ENCODE measurements around the gene GABRP.

Gene GABRP

GRCh38 chr5:170769246-170769645, 14.3 kb upstream of the GABRP start:
- TF ChIP-seq ZNF274 (IDR thresholded peaks at IDR 0.05; ENCODE audit: low read depth, low read length) (no peak), SUZ12 (IDR thresholded peaks at IDR 0.05; ENCODE audit: extremely low read depth, insufficient read depth, insufficient read length) (no peak), YY1 (IDR thresholded peaks at IDR 0.05; ENCODE audit: insufficient read depth, insufficient read length) (no peak)
- H3K9me3 ChIP-seq (ENCODE audit: insufficient read depth, low read length) = no peaks in the 10 kb centered on the region
- no peaks in the 10 kb centered on the region for H3K27me3 ChIP-seq (ENCODE audit: insufficient read depth, insufficient read length)
- no peak for DNase-seq (ENCODE audit: low read depth, low spot score)
- peaks cover 8% of the 10 kb centered on the region for H3K4me1 ChIP-seq (ENCODE audit: insufficient read depth, insufficient read length)
- H3K4me3 ChIP-seq (ENCODE audit: insufficient read length, low read depth) = no peak overlapping the region
- no peak overlapping the region for H3K9ac ChIP-seq (ENCODE audit: insufficient read length, low read depth)
- H3K36me3 ChIP-seq (ENCODE audit: insufficient read depth, insufficient read length, low read length) = no peaks in the 10 kb centered on the region

DNA sequence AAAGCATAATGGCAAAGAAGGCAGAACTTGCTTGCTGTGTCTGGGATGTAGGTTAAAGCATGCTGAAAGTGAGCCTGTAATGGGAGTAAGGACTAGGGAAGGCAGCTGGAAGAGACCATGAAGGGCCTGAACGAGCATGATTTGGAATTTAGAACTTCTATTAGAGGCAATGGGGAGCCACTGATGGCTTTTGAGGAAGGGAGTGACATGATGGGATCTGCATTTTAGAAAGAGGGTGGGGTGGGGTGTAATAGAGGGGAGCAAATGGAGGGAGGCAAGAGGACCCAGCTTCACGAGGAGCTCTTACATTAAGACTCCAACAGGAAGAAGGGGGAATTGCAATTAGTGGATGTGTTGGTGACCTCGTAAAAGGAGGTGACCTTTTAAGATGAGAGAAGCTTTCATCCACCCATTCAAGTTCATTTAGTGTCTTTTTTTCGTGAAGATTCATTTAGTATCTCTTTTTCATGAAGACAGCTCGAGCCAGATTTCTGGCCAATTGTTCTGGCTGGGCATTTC, 13.6 kb upstream of the GABRP start:
- Histone ChIP-seq H3K9me3 (ENCODE audit: insufficient read depth, low read length) (no peaks in the 10 kb centered on the region), H3K4me1 (ENCODE audit: insufficient read depth, insufficient read length) (peaks cover 8% of the 10 kb centered on the region), H3K27me3 (ENCODE audit: insufficient read depth, insufficient read length) (no peaks in the 10 kb centered on the region), H3K9ac (ENCODE audit: insufficient read length, low read depth) (no peak overlapping the region), H3K4me3 (ENCODE audit: insufficient read length, low read depth) (no peak overlapping the region), H3K36me3 (ENCODE audit: insufficient read depth, insufficient read length, low read length) (no peaks in the 10 kb centered on the region)
- TF ChIP-seq ZNF274 (IDR thresholded peaks at IDR 0.05; ENCODE audit: low read depth, low read length) (no peak), SUZ12 (IDR thresholded peaks at IDR 0.05; ENCODE audit: extremely low read depth, insufficient read depth, insufficient read length) (no peak), YY1 (IDR thresholded peaks at IDR 0.05; ENCODE audit: insufficient read depth, insufficient read length) (no peak)
- DNase-seq (ENCODE audit: low read depth, low spot score) = no peak

- DNase-seq (ENCODE audit: low read depth, low spot score) = no peak
- H3K9me3 ChIP-seq (ENCODE audit: insufficient read depth, low read length) = no peaks in the 10 kb centered on the region
- no peak overlapping the region for H3K9ac ChIP-seq (ENCODE audit: insufficient read length, low read depth)
- peaks cover 8% of the 10 kb centered on the region for H3K4me1 ChIP-seq (ENCODE audit: insufficient read depth, insufficient read length)
- H3K27me3 ChIP-seq (ENCODE audit: insufficient read depth, insufficient read length) = no peaks in the 10 kb centered on the region
- H3K4me3 ChIP-seq (ENCODE audit: insufficient read length, low read depth) = no peak overlapping the region
- TF ChIP-seq ZNF274 (IDR thresholded peaks at IDR 0.05; ENCODE audit: low read depth, low read length) (no peak), SUZ12 (IDR thresholded peaks at IDR 0.05; ENCODE audit: extremely low read depth, insufficient read depth, insufficient read length) (no peak), YY1 (IDR thresholded peaks at IDR 0.05; ENCODE audit: insufficient read depth, insufficient read length) (no peak)
- no peaks in the 10 kb centered on the region for H3K36me3 ChIP-seq (ENCODE audit: insufficient read depth, insufficient read length, low read length)
These were observed 12.0 kb upstream of the GABRP start for GRCh38 chr5:170771496-170771895.

DNA sequence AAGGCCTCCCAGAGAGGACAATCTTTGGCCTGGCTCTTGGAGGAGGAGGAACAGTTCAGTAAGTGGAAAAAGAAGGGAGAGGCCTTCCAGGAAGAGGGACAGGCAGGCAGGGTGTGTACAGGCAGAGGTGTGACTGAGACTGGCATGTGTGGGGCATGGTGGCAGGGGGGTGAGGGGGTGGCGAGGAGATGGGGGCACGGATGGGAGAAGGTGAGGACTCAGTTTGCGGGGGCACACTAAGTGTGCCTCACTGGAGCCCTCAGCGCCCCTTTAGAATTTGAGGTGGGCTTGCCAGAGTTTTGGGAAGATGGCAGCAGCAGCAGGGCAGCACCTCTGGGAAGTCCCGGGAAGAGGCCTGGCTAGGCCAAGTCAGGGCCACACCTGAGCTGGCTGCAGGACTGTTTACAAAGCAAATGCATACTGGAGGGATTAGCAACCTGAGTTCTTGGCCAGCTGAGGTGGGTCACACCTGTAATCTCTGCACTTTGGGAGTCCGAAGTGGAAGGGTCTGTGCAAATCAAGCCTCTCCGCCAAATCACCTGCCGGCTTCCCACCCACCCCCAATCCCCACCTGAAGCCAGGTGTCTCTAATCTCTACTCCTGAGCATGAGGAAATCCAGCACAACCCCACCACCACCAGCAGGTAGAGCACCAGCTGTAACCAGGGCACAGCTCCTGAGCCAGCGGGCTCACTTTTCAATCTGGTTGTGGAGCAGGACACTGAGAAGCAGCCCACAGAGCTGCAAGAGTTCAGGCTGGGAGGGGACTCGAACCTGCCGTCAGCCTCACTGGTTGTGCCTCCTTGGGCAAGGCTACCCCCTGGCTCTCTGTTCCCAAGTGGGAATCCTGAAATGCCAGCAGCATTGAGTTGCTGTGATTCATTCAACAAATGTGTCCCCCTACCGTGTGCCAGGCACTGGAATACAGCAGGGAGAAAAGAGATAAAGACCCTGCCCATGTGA, 10.2 kb upstream of the GABRP start:
- H3K27me3 ChIP-seq (ENCODE audit: insufficient read depth, insufficient read length) = no peaks in the 10 kb centered on the region
- H3K4me3 ChIP-seq (ENCODE audit: insufficient read length, low read depth) = no peak overlapping the region
- no peak for DNase-seq (ENCODE audit: low read depth, low spot score)
- H3K4me1 ChIP-seq (ENCODE audit: insufficient read depth, insufficient read length) = peaks cover 7% of the 10 kb centered on the region
- H3K9me3 ChIP-seq (ENCODE audit: insufficient read depth, low read length) = no peaks in the 10 kb centered on the region
- no peak overlapping the region for H3K9ac ChIP-seq (ENCODE audit: insufficient read length, low read depth)
- no peaks in the 10 kb centered on the region for H3K36me3 ChIP-seq (ENCODE audit: insufficient read depth, insufficient read length, low read length)
- TF ChIP-seq SUZ12 (IDR thresholded peaks at IDR 0.05; ENCODE audit: extremely low read depth, insufficient read depth, insufficient read length) (no peak), ZNF274 (IDR thresholded peaks at IDR 0.05; ENCODE audit: low read depth, low read length) (no peak), YY1 (IDR thresholded peaks at IDR 0.05; ENCODE audit: insufficient read depth, insufficient read length) (no peak)

- DNase-seq (ENCODE audit: low read depth, low spot score) = no peak
- H3K4me1 ChIP-seq (ENCODE audit: insufficient read depth, insufficient read length) = peaks cover 7% of the 10 kb centered on the region
- no peaks in the 10 kb centered on the region for H3K27me3 ChIP-seq (ENCODE audit: insufficient read depth, insufficient read length)
- no peak overlapping the region for H3K9ac ChIP-seq (ENCODE audit: insufficient read length, low read depth)
- H3K4me3 ChIP-seq (ENCODE audit: insufficient read length, low read depth) = no peak overlapping the region
- H3K36me3 ChIP-seq (ENCODE audit: insufficient read depth, insufficient read length, low read length) = no peaks in the 10 kb centered on the region
- TF ChIP-seq YY1 (IDR thresholded peaks at IDR 0.05; ENCODE audit: insufficient read depth, insufficient read length) (no peak), SUZ12 (IDR thresholded peaks at IDR 0.05; ENCODE audit: extremely low read depth, insufficient read depth, insufficient read length) (no peak)
- no peaks in the 10 kb centered on the region for H3K9me3 ChIP-seq (ENCODE audit: insufficient read depth, low read length)
These were observed 8.7 kb upstream of the GABRP start for GRCh38 chr5:170774831-170775230.

DNA sequence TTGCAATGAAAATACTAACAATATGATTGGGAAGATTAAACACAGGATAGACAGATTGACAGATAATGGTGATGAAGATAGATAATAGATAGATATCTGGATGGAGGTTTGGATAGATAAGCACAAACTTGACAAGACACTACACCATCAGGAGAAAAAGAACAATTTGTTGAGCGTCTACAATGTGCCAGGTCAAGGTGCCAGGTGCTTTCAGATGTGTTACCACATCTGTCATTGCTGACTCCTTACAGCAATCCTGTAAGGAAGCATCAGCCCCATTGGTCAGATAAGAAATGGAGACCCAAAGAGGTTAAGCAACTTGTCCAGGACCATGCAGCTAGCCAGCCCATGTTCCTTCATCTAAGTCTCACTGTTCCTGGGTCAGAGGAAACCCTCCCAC, 1.6 kb upstream of the GABRP start:
- Histone ChIP-seq H3K36me3 (ENCODE audit: insufficient read depth, insufficient read length, low read length) (no peaks in the 10 kb centered on the region), H3K4me3 (ENCODE audit: insufficient read length, low read depth) (no peak overlapping the region), H3K9ac (ENCODE audit: insufficient read length, low read depth) (no peak overlapping the region), H3K4me1 (ENCODE audit: insufficient read depth, insufficient read length) (peaks cover 3% of the 10 kb centered on the region), H3K27me3 (ENCODE audit: insufficient read depth, insufficient read length) (no peaks in the 10 kb centered on the region), H3K9me3 (ENCODE audit: insufficient read depth, low read length) (no peaks in the 10 kb centered on the region)
- no peak for DNase-seq (ENCODE audit: low read depth, low spot score)
- TF ChIP-seq YY1 (IDR thresholded peaks at IDR 0.05; ENCODE audit: insufficient read depth, insufficient read length) (no peak), SUZ12 (IDR thresholded peaks at IDR 0.05; ENCODE audit: extremely low read depth, insufficient read depth, insufficient read length) (no peak), ZNF274 (IDR thresholded peaks at IDR 0.05; ENCODE audit: low read depth, low read length) (no peak)

DNA sequence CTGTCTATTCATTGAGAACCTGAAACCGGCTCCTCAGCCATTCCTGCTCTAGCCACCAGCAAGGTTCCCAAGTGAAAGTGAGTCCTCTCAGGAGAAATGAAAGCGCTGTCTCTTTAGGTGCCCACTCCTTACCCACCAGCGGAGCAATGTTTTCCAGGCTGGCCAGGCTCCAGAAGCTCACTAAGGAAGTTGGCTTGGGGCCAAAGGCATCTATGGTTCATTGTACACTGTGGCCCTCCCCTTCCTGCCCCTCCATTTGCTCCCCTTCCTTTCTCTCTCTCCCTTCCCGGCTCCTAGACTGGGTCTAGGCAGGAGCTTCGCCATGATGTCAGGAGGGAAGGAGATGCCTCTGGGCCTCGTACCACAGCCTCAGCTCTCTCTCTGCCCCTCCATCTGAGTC, 1.1 kb upstream of the GABRP start:
- TF ChIP-seq ZNF274 (IDR thresholded peaks at IDR 0.05; ENCODE audit: low read depth, low read length) (no peak), SUZ12 (IDR thresholded peaks at IDR 0.05; ENCODE audit: extremely low read depth, insufficient read depth, insufficient read length) (no peak), YY1 (IDR thresholded peaks at IDR 0.05; ENCODE audit: insufficient read depth, insufficient read length) (no peak)
- no peak overlapping the region for H3K9ac ChIP-seq (ENCODE audit: insufficient read length, low read depth)
- no peak overlapping the region for H3K4me3 ChIP-seq (ENCODE audit: insufficient read length, low read depth)
- H3K9me3 ChIP-seq (ENCODE audit: insufficient read depth, low read length) = no peaks in the 10 kb centered on the region
- no peak for DNase-seq (ENCODE audit: low read depth, low spot score)
- peaks cover under 1% of the 10 kb centered on the region for H3K4me1 ChIP-seq (ENCODE audit: insufficient read depth, insufficient read length)
- no peaks in the 10 kb centered on the region for H3K36me3 ChIP-seq (ENCODE audit: insufficient read depth, insufficient read length, low read length)
- no peaks in the 10 kb centered on the region for H3K27me3 ChIP-seq (ENCODE audit: insufficient read depth, insufficient read length)
